Measurements from ENCODE around the gene ARL14. TPM values are rescaled to one million over a fixed set of nuclear protein-coding genes. Genes with fewer than 3 reads are reported as not detected.

Gene ARL14
- total RNA-seq, 2 experiments from 2014 or later: not detected

DNA sequence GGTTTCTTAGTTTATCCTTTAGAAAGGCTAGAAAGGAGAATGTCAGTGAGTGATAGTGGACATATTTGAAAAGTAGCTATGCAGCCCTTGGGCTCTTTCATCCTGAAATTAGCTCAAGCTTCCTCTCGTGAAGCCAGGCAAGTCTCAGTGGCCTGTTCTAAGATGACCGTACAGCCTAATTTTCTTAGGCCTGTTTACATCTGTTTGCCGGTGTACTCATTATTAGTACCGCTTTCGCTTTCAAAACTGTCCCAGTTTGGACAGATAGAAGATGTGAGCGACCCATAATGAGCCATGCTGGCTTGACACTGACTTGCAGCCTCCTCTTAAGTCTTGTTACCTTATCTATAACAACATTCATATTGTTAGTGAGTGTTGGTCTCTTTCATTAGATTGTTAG is 5.7 kb upstream of the ARL14 start:
- ChIA-PET POLR2A (no interaction called here), CTCF (no interaction called here)
- Histone ChIP-seq H3K4me1 (ENCODE audit: insufficient read depth, low read length) (no peaks in the 10 kb centered on the region), H3K9me3 (ENCODE audit: control insufficient read depth in 1 of 2, insufficient read depth in 1 of 2, low read length in 2 of 2) (no peaks in the 10 kb centered on the region), H3K27ac (ENCODE audit: low read depth in 1 of 2, low read length in 2 of 2) (no peak overlapping the region), H3K27me3 (ENCODE audit: control insufficient read depth in 1 of 2, insufficient read depth in 2 of 2, low read length in 2 of 2) (no peaks in the 10 kb centered on the region), H3K36me3 (ENCODE audit: insufficient read depth, low read length) (no peaks in the 10 kb centered on the region), H3K4me3 (ENCODE audit: low read length) (no peak overlapping the region)
- Mint-ChIP-seq H3K9me3 (no peaks in the 10 kb centered on the region), H3K27ac (no peak overlapping the region), H3K4me1 (ENCODE audit: low read depth) (peaks cover under 1% of the 10 kb centered on the region), H3K4me3 (no peak overlapping the region), H3K27me3 (no peaks in the 10 kb centered on the region), H3K36me3 (ENCODE audit: low read depth) (no peaks in the 10 kb centered on the region)
- intact Hi-C loops (cut with DNase I, micrococcal nuclease): no loop called here
- DNase-seq (no peak), ATAC-seq (ENCODE audit: poor library complexity) (no peak)
- TF ChIP-seq, protein P1, sequence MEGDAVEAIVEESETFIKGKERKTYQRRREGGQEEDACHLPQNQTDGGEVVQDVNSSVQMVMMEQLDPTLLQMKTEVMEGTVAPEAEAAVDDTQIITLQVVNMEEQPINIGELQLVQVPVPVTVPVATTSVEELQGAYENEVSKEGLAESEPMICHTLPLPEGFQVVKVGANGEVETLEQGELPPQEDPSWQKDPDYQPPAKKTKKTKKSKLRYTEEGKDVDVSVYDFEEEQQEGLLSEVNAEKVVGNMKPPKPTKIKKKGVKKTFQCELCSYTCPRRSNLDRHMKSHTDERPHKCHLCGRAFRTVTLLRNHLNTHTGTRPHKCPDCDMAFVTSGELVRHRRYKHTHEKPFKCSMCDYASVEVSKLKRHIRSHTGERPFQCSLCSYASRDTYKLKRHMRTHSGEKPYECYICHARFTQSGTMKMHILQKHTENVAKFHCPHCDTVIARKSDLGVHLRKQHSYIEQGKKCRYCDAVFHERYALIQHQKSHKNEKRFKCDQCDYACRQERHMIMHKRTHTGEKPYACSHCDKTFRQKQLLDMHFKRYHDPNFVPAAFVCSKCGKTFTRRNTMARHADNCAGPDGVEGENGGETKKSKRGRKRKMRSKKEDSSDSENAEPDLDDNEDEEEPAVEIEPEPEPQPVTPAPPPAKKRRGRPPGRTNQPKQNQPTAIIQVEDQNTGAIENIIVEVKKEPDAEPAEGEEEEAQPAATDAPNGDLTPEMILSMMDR (IDR thresholded peaks at IDR 0.05): no peak

DNA sequence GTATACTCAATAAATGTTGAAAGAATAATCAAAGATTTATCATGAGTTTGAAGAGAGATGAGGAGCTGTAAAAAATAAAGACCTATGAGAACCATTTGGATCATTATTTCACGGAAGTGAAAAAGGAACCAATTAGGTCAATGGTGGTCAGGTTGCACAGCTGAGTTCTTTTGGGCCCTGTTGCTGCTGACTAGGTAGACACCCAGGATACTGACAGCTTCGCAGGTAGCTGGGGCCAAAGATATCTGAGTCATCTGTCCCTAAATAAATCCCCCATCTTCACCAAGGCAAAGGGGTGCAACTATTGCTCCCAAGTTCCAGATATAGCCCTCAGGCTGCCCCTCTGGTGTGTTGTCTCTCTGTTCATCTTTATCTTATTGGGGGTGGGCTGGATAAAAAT is 5.0 kb upstream of the ARL14 start:
- TF ChIP-seq, protein P1 (IDR thresholded peaks at IDR 0.05): no peak
- ATAC-seq (ENCODE audit: poor library complexity) (no peak), DNase-seq (no peak)
- POLR2A ChIA-PET: no interaction called here
- Mint-ChIP-seq H3K27ac (no peak overlapping the region), H3K4me1 (ENCODE audit: low read depth) (no peaks in the 10 kb centered on the region), H3K36me3 (ENCODE audit: low read depth) (no peaks in the 10 kb centered on the region), H3K4me3 (no peak overlapping the region), H3K9me3 (no peaks in the 10 kb centered on the region), H3K27me3 (no peaks in the 10 kb centered on the region)
- intact Hi-C loops (cut with DNase I, micrococcal nuclease): no loop called here
- H3K36me3 ChIP-seq (ENCODE audit: insufficient read depth, low read length): no peaks in the 10 kb centered on the region
- H3K4me1 ChIP-seq (ENCODE audit: insufficient read depth, low read length): no peaks in the 10 kb centered on the region
- H3K27ac ChIP-seq (ENCODE audit: low read depth in 1 of 2, low read length in 2 of 2): no peak overlapping the region
- H3K4me3 ChIP-seq (ENCODE audit: low read length): no peak overlapping the region
- H3K27me3 ChIP-seq (ENCODE audit: control insufficient read depth in 1 of 2, insufficient read depth in 2 of 2, low read length in 2 of 2): no peaks in the 10 kb centered on the region
- H3K9me3 ChIP-seq (ENCODE audit: control insufficient read depth in 1 of 2, insufficient read depth in 1 of 2, low read length in 2 of 2): no peaks in the 10 kb centered on the region
- CTCF ChIA-PET: no interaction called here

DNA sequence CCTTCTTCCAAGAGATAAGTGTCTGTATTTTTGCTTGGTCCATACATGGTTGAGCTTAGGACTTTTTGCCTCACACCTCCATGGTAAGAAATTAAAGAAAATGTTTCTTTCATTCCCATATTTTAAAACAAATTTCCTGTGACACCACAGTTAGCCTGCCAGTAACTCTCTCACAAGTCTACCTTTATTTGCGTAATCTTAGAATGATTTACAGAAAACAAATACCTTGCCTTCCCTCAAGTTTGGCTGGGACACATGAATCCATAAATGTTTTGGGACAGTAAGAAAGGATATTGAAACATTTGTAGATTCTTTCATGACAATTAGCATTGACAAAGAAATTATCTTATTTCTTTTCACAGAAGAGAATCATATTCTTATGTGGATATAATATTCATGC is 3.8 kb upstream of the ARL14 start:
- peaks cover 4% of the 10 kb centered on the region for H3K27me3 Mint-ChIP-seq
- POLR2A ChIA-PET: no interaction called here
- H3K36me3 Mint-ChIP-seq (ENCODE audit: low read depth): no peaks in the 10 kb centered on the region
- H3K9me3 Mint-ChIP-seq: no peaks in the 10 kb centered on the region
- no peaks in the 10 kb centered on the region for H3K36me3 ChIP-seq (ENCODE audit: insufficient read depth, low read length)
- H3K27ac ChIP-seq (ENCODE audit: low read depth in 1 of 2, low read length in 2 of 2): no peak overlapping the region
- no peaks in the 10 kb centered on the region for H3K9me3 ChIP-seq (ENCODE audit: control insufficient read depth in 1 of 2, insufficient read depth in 1 of 2, low read length in 2 of 2)
- DNase-seq (no peak), ATAC-seq (ENCODE audit: poor library complexity) (no peak)
- CTCF ChIA-PET: no interaction called here
- no peak overlapping the region for H3K4me3 Mint-ChIP-seq
- H3K27me3 ChIP-seq (ENCODE audit: control insufficient read depth in 1 of 2, insufficient read depth in 2 of 2, low read length in 2 of 2): no peaks in the 10 kb centered on the region
- intact Hi-C loops (cut with DNase I, micrococcal nuclease): no loop called here
- H3K4me1 ChIP-seq (ENCODE audit: insufficient read depth, low read length): no peaks in the 10 kb centered on the region
- no peaks in the 10 kb centered on the region for H3K4me1 Mint-ChIP-seq (ENCODE audit: low read depth)
- no peak overlapping the region for H3K27ac Mint-ChIP-seq
- TF ChIP-seq, protein P1 (IDR thresholded peaks at IDR 0.05): no peak
- H3K4me3 ChIP-seq (ENCODE audit: low read length): no peak overlapping the region
